HCT116 (cell line): ENCODE results near the gene CSTPP1. TPM values are rescaled to one million over a fixed set of nuclear protein-coding genes. Genes with fewer than 3 reads are reported as not detected.

Experiments
- ATAC-seq: fragments of 200-7000 bp; cut with Tn5 transposase; 2 replicates; pipeline ENCODE4 v1.9.1; 2020; ENCODE audit warnings: mild to moderate bottlenecking, moderate library complexity
- BruUV-seq: library from RNA; stranded (reverse); fragments of 400-500 nt; replicated peaks from 2 replicates; lab custom pipeline; 2021; lab: Mats Ljungman, UMichigan
- CTCF ChIA-PET: fragments of 300-600 bp; sonication (Branson Sonifier 250); formaldehyde crosslinking; loops from one replicate; lab custom pipeline; 2021; ENCODE audit warnings: antibody characterized with exemption; lab: Charles Lee
- POLR2A ChIA-PET: fragments of 300-600, 350-600 bp; sonication (Branson Sonifier 250); formaldehyde crosslinking; loops from one replicate; lab custom pipeline; 2021; ENCODE audit warnings: antibody characterized with exemption; lab: Charles Lee
- RAD21 ChIA-PET, 2 experiments: fragments of 300-600 bp; sonication (Branson Sonifier 250); formaldehyde crosslinking; loops; one replicate each; lab custom pipeline; 2023; ENCODE audit warnings: low total read pairs in 2 of 2; ENCODE audit not compliant: uncharacterized antibody in 2 of 2, unreplicated experiment in 2 of 2, low non-redundant PET in 1 of 2; lab: Charles Lee
- DNase-seq: peaks from one replicate; pipeline ENCODE4 v3.0.0-alpha.2; 2010; ENCODE audit warnings: low read depth, low spot score
- H2AFZ ChIP-seq: fragments of 200-600 bp; shearing (Covaris generic), sonication (generic); 2 replicates; pipeline ENCODE4 v1.6.1; 2017; ENCODE audit warnings: low read depth, mixed run types, mixed read lengths, antibody characterized with exemption, low read length; ENCODE audit not compliant: poor library complexity, severe bottlenecking
- H3K27ac ChIP-seq: 2 replicates; pipeline ENCODE4 v1.5.1; 2012; ENCODE audit warnings: low read depth, low read length
- H3K27me3 ChIP-seq: fragments of 200-600 bp; sonication (generic); 2 replicates; pipeline ENCODE4 v1.6.1; 2016; ENCODE audit warnings: mixed run types, low read length, mixed read lengths; ENCODE audit not compliant: insufficient read depth
- H3K36me3 ChIP-seq, 2 experiments: fragments of 200-500 bp in 1 of 2; fragments of 200-600 bp in 1 of 2; sonication (Bioruptor generic) in 1 of 2; sonication (generic) in 1 of 2; 2 replicates each; pipeline versions ENCODE4 v1.5.1 to v1.6.1; 2014 to 2016; ENCODE audit warnings: low read length in 2 of 2, inconsistent platforms in 1 of 2, mixed read lengths in 1 of 2, mixed run types in 1 of 2; ENCODE audit not compliant: insufficient read depth in 2 of 2, control insufficient read depth in 1 of 2
- H3K4me1 ChIP-seq, 2 experiments: fragments of 200-600 bp in 1 of 2; sonication (generic) in 1 of 2; 2 replicates each; pipeline versions ENCODE4 v1.5.1 to v1.6.1; 2012 to 2017; ENCODE audit warnings: low read length in 2 of 2, inconsistent platforms in 1 of 2, mild to moderate bottlenecking in 1 of 2, mixed read lengths in 1 of 2, mixed run types in 1 of 2, moderate library complexity in 1 of 2; ENCODE audit not compliant: insufficient read depth in 2 of 2, control insufficient read depth in 1 of 2
- H3K4me2 ChIP-seq: fragments of 200-600 bp; sonication (generic); 2 replicates; pipeline ENCODE4 v1.6.1; 2017; ENCODE audit warnings: mixed run types, low read length, mixed read lengths
- H3K4me3 ChIP-seq, 2 experiments: fragments of 200-600 bp in 1 of 2; sonication (generic) in 1 of 2; replicated peaks in 1 of 2; 2 replicates each; pipeline ENCODE4 v1.5.1; 2011 to 2016; ENCODE audit warnings: low read length in 2 of 2, control low read depth in 1 of 2, low read depth in 1 of 2, mild to moderate bottlenecking in 1 of 2, mixed read lengths in 1 of 2, mixed run types in 1 of 2
- H3K79me2 ChIP-seq: fragments of 200-600 bp; sonication (generic); 2 replicates; pipeline ENCODE4 v1.6.1; 2017; ENCODE audit warnings: mild to moderate bottlenecking, mixed run types, low read length, moderate library complexity, mixed read lengths; ENCODE audit not compliant: insufficient read depth
- H3K9ac ChIP-seq: fragments of 200-600 bp; sonication (generic); 2 replicates; pipeline ENCODE4 v1.6.1; 2016; ENCODE audit warnings: low read length, mixed read lengths
- H3K9me2 ChIP-seq: fragments of 200-600 bp; sonication (generic), shearing (Covaris generic); 2 replicates; pipeline ENCODE4 v1.6.1; 2017; ENCODE audit warnings: mixed run types, mild to moderate bottlenecking, moderate library complexity; ENCODE audit not compliant: insufficient read depth
- H3K9me3 ChIP-seq, 2 experiments: fragments of 200-500 bp in 1 of 2; fragments of 200-600 bp in 1 of 2; sonication (Bioruptor generic) in 1 of 2; sonication (generic) in 1 of 2; 2 replicates each; pipeline ENCODE4 v1.6.1; 2014 to 2017; ENCODE audit warnings: low read length in 2 of 2, mixed read lengths in 2 of 2, inconsistent platforms in 1 of 2, low read depth in 1 of 2, mild to moderate bottlenecking in 1 of 2, mixed run types in 1 of 2, moderate library complexity in 1 of 2; ENCODE audit not compliant: control insufficient read depth in 1 of 2, insufficient read depth in 1 of 2
- H4K20me1 ChIP-seq: fragments of 200-600 bp; sonication (generic), shearing (Covaris generic); 2 replicates; pipeline ENCODE4 v1.6.1; 2017; ENCODE audit warnings: mixed run types, mild to moderate bottlenecking, moderate library complexity; ENCODE audit not compliant: insufficient read depth
- CEBPB ChIP-seq: IDR thresholded peaks from 2 replicates; pipeline ENCODE4 v1.6.1; 2012; ENCODE audit warnings: low read depth
- EGR1 ChIP-seq: IDR thresholded peaks from 2 replicates; pipeline ENCODE4 v1.6.1; 2012; ENCODE audit warnings: low read depth
- ELF1 ChIP-seq: IDR thresholded peaks from 2 replicates; pipeline ENCODE4 v1.6.1; 2012; ENCODE audit warnings: low read depth, borderline replicate concordance
- EZH2phosphoT487 ChIP-seq: fragments of 200-600 bp; IDR thresholded peaks from 2 replicates; pipeline ENCODE4 v1.6.1; 2018; ENCODE audit warnings: antibody characterized with exemption, borderline replicate concordance
- RAD21 ChIP-seq: IDR thresholded peaks from 2 replicates; pipeline ENCODE4 v1.6.1; 2012; ENCODE audit warnings: low read depth, mild to moderate bottlenecking
- SP1 ChIP-seq: IDR thresholded peaks from 2 replicates; pipeline ENCODE4 v1.6.1; 2012; ENCODE audit warnings: low read depth
- SRF ChIP-seq: IDR thresholded peaks from 2 replicates; pipeline ENCODE4 v1.6.1; 2012; ENCODE audit warnings: low read depth
- YY1 ChIP-seq: IDR thresholded peaks from 2 replicates; pipeline ENCODE4 v1.6.1; 2011; ENCODE audit warnings: low read length, low read depth, moderate library complexity, mild to moderate bottlenecking; ENCODE audit not compliant: insufficient replicate concordance; ENCODE audit errors: extremely low read depth
- ZFX ChIP-seq: fragments of 450-650 bp; IDR thresholded peaks from 2 replicates; pipeline ENCODE4 v1.6.1; 2017
- intact Hi-C: fragments of 100-400 bp; cut with micrococcal nuclease; formaldehyde crosslinking; loops from 2 replicates; pipeline ENCODE4 v1.10.0; 2022
- total RNA-seq: library from RNA; stranded (reverse); gene quantifications from one replicate; pipeline ENCODE4 v1.2.1, GENCODE V29; 2021; ENCODE audit not compliant: unreplicated experiment
- TF ChIP-seq, protein P1 (sequence below): IDR thresholded peaks from 2 replicates; pipeline ENCODE4 v1.6.1; 2012
- TF ChIP-seq, protein P2 (sequence below): IDR thresholded peaks from 2 replicates; pipeline ENCODE4 v1.6.1; 2012; ENCODE audit warnings: low read depth
- TF ChIP-seq, protein P3 (sequence below), 3 experiments: fragments of 200-600 bp in 1 of 3; sonication (generic) in 1 of 3; IDR thresholded peaks in 2 of 3; conservative IDR thresholded peaks in 1 of 3; 2 replicates each; pipeline ENCODE4 v1.5.1; 2012 to 2017; ENCODE audit warnings: low read depth in 2 of 3, low read length in 2 of 3, antibody characterized with exemption in 1 of 3, borderline replicate concordance in 1 of 3, control low read depth in 1 of 3, mild to moderate bottlenecking in 1 of 3, mixed read lengths in 1 of 3, mixed run types in 1 of 3, moderate library complexity in 1 of 3; ENCODE audit not compliant: insufficient read depth in 1 of 3
- TF ChIP-seq, protein P4 (sequence below): IDR thresholded peaks from 2 replicates; pipeline ENCODE4 v1.6.1; 2012

The CSTPP1 gene
- total RNA-seq, 1 experiment from 2014 or later: 24.7 TPM

DNA sequence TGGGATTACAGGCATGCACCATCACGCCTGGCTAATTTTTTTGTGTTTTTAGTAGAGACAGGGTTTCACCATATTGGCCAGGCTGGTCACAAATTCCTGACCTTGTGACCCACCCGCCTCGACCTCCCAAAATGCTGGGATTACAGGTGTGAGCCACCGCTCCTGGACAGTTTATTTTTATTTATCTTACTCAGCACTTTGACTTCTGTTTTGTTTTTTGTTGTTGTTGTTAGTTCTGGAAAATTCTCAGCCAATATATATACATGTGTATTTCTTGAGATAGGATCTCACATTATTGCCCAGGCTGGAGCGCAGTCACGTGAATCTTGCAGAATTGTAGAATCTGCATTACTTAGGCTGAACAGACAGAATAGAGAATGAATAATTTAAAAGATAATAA lies 107.6 kb downstream of the CSTPP1 start:
- no TSS peak for BruUV-seq
- H3K9ac ChIP-seq: no peak overlapping the region
- no peak for TF ChIP-seq ZFX
- TF ChIP-seq, protein P1, sequence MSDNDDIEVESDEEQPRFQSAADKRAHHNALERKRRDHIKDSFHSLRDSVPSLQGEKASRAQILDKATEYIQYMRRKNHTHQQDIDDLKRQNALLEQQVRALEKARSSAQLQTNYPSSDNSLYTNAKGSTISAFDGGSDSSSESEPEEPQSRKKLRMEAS: no peak
- no peak for TF ChIP-seq YY1
- TF ChIP-seq SP1: no peak
- TF ChIP-seq, all 23 proteins: peak for 0
- ChIA-PET POLR2A (no interaction called here), CTCF (no interaction called here), RAD21 (no interaction called here)
- Histone ChIP-seq H3K27me3 (no peaks in the 10 kb centered on the region), H3K4me3 (no peak overlapping the region), H3K36me3 (no peaks in the 10 kb centered on the region), H2AFZ (no peak overlapping the region), H3K9me3 (no peaks in the 10 kb centered on the region), H3K79me2 (no peaks in the 10 kb centered on the region), H4K20me1 (no peaks in the 10 kb centered on the region), H3K27ac (no peak overlapping the region), H3K4me1 (no peaks in the 10 kb centered on the region), H3K9me2 (no peaks in the 10 kb centered on the region), H3K4me2 (no peak overlapping the region)
- intact Hi-C loops: no loop called here
- no peak for DNase-seq
- no peak for ATAC-seq

DNA sequence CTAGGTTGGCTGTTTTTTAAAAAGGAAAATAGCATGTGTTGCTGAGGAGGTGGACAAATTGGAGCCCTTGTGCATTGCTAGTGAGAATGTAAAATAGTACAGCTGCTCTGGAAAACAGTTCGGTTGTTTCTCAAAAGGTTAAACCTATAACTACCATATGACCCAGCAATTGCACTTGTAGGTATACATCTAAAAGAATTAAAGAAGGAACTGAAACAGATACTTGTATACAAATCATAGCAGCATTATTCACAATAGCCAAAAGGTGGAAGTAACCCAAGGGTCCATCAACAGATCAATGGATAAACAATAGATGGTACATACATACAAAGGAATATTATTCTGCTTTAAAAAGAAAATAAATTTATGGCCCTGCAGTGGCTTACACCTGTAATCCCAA lies 111.4 kb downstream of the CSTPP1 start:
- ChIA-PET CTCF (no interaction called here), RAD21 (no interaction called here), POLR2A (no interaction called here)
- no peak overlapping the region for H2AFZ ChIP-seq
- no peak overlapping the region for H3K4me2 ChIP-seq
- DNase-seq (no peak), ATAC-seq (no peak)
- H3K9ac ChIP-seq: no peak overlapping the region
- H3K79me2 ChIP-seq: no peaks in the 10 kb centered on the region
- no peak overlapping the region for H3K27ac ChIP-seq
- H3K27me3 ChIP-seq: no peaks in the 10 kb centered on the region
- no peak overlapping the region for H3K4me3 ChIP-seq
- BruUV-seq: no TSS peak
- intact Hi-C loops: no loop called here
- H3K36me3 ChIP-seq: no peaks in the 10 kb centered on the region
- no peaks in the 10 kb centered on the region for H3K9me3 ChIP-seq
- no peaks in the 10 kb centered on the region for H3K4me1 ChIP-seq
- no peaks in the 10 kb centered on the region for H3K9me2 ChIP-seq
- TF ChIP-seq EGR1 (no peak), EZH2phosphoT487 (no peak), SRF (no peak), RAD21 (no peak), CEBPB (no peak), ELF1 (no peak), SP1 (no peak)
- TF ChIP-seq, protein P2, sequence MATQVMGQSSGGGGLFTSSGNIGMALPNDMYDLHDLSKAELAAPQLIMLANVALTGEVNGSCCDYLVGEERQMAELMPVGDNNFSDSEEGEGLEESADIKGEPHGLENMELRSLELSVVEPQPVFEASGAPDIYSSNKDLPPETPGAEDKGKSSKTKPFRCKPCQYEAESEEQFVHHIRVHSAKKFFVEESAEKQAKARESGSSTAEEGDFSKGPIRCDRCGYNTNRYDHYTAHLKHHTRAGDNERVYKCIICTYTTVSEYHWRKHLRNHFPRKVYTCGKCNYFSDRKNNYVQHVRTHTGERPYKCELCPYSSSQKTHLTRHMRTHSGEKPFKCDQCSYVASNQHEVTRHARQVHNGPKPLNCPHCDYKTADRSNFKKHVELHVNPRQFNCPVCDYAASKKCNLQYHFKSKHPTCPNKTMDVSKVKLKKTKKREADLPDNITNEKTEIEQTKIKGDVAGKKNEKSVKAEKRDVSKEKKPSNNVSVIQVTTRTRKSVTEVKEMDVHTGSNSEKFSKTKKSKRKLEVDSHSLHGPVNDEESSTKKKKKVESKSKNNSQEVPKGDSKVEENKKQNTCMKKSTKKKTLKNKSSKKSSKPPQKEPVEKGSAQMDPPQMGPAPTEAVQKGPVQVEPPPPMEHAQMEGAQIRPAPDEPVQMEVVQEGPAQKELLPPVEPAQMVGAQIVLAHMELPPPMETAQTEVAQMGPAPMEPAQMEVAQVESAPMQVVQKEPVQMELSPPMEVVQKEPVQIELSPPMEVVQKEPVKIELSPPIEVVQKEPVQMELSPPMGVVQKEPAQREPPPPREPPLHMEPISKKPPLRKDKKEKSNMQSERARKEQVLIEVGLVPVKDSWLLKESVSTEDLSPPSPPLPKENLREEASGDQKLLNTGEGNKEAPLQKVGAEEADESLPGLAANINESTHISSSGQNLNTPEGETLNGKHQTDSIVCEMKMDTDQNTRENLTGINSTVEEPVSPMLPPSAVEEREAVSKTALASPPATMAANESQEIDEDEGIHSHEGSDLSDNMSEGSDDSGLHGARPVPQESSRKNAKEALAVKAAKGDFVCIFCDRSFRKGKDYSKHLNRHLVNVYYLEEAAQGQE: no peak
- TF ChIP-seq, protein P3, sequence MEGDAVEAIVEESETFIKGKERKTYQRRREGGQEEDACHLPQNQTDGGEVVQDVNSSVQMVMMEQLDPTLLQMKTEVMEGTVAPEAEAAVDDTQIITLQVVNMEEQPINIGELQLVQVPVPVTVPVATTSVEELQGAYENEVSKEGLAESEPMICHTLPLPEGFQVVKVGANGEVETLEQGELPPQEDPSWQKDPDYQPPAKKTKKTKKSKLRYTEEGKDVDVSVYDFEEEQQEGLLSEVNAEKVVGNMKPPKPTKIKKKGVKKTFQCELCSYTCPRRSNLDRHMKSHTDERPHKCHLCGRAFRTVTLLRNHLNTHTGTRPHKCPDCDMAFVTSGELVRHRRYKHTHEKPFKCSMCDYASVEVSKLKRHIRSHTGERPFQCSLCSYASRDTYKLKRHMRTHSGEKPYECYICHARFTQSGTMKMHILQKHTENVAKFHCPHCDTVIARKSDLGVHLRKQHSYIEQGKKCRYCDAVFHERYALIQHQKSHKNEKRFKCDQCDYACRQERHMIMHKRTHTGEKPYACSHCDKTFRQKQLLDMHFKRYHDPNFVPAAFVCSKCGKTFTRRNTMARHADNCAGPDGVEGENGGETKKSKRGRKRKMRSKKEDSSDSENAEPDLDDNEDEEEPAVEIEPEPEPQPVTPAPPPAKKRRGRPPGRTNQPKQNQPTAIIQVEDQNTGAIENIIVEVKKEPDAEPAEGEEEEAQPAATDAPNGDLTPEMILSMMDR (IDR thresholded peaks at IDR 0.05 in 2 of 3, conservative IDR thresholded peaks at IDR 0.05 in 1 of 3; ENCODE audit: borderline replicate concordance in 1 of 3, insufficient read depth in 1 of 3, low read depth in 2 of 3, low read length in 2 of 3): no peak
- TF ChIP-seq, protein P4, sequence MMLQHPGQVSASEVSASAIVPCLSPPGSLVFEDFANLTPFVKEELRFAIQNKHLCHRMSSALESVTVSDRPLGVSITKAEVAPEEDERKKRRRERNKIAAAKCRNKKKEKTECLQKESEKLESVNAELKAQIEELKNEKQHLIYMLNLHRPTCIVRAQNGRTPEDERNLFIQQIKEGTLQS: no peak
- H4K20me1 ChIP-seq: no peaks in the 10 kb centered on the region
